Left renal pelvis (tissue), 4 donors: ENCODE data around the gene ZDHHC14. TPM values are rescaled to one million over a fixed set of nuclear protein-coding genes. Genes with fewer than 3 reads are reported as not detected.

Experiments
- DNase-seq, 4 donors: peaks; one replicate each; pipeline ENCODE4 v3.0.0-alpha.2; 2013; ENCODE audit warnings: low read depth in 4 of 4, low spot score in 3 of 4
- polyA plus RNA-seq, 4 donors: library from polyadenylated mRNA; unstranded; fragments of 120-200 nt; gene quantifications; one replicate each; pipeline ENCODE4 v1.2.1, GENCODE V29; 2013; ENCODE audit not compliant: insufficient read length in 4 of 4

ZDHHC14 gene
- polyA plus RNA-seq, 4 donors, result 14.3 to 25.1 (median 21.5) TPM

- DNase-seq, result no peak
Measured at GRCh38 chr6:157542414-157543160, 161.6 kb downstream of the ZDHHC14 start.

- no peak for DNase-seq
Measured at GRCh38 chr6:157546321-157546720, 165.3 kb downstream of the ZDHHC14 start.

GRCh38 chr6:157547112-157547511 lies 166.1 kb downstream of the ZDHHC14 start:
- no peak for DNase-seq

GRCh38 chr6:157548635-157549467 lies 167.9 kb downstream of the ZDHHC14 start:
- no peak for DNase-seq

- DNase-seq, result no peak
Measured at GRCh38 chr6:157549468-157549745, 168.4 kb downstream of the ZDHHC14 start.

- no peak for DNase-seq
Measured at GRCh38 chr6:157550114-157550989, 169.4 kb downstream of the ZDHHC14 start.

GRCh38 chr6:157551041-157551832 lies 170.2 kb downstream of the ZDHHC14 start:
- no peak for DNase-seq

GRCh38 chr6:157552081-157552747 lies 171.2 kb downstream of the ZDHHC14 start:
- no peak for DNase-seq

GRCh38 chr6:157552820-157553485 lies 172.0 kb downstream of the ZDHHC14 start:
- DNase-seq, result no peak

- no peak for DNase-seq
Measured at GRCh38 chr6:157554747-157555146, 173.8 kb downstream of the ZDHHC14 start.

GRCh38 chr6:157555455-157556143 lies 174.6 kb downstream of the ZDHHC14 start:
- no peak for DNase-seq

GRCh38 chr6:157556144-157556645 lies 175.2 kb downstream of the ZDHHC14 start:
- no peak for DNase-seq

GRCh38 chr6:157556671-157557430 lies 175.9 kb downstream of the ZDHHC14 start:
- no peak for DNase-seq

GRCh38 chr6:157557559-157557958 lies 176.6 kb downstream of the ZDHHC14 start:
- DNase-seq, result no peak

GRCh38 chr6:157558049-157558448 lies 177.1 kb downstream of the ZDHHC14 start:
- DNase-seq, result no peak

- DNase-seq, result no peak
Measured at GRCh38 chr6:157558487-157559200, 177.7 kb downstream of the ZDHHC14 start.

- DNase-seq, result no peak
Measured at GRCh38 chr6:157559201-157559756, 178.3 kb downstream of the ZDHHC14 start.
